ENCODE measurements around the gene GAPDH.

The GAPDH gene

GRCh38 chr12:6554168-6555017, 20.1 kb downstream of the GAPDH start (continued):
- no peak for TF ChIP-seq HIC1 (tag by site-specific recombination; IDR thresholded peaks at IDR 0.05)
- no peak for TF ChIP-seq ZFP41 (tag by site-specific recombination; IDR thresholded peaks at IDR 0.05; ENCODE audit: borderline replicate concordance)
- TF ChIP-seq PRDM2 (tag by site-specific recombination; IDR thresholded peaks at IDR 0.05; ENCODE audit: borderline replicate concordance) = no peak
- peak; percentile 64; the same call in 1 of the 2 replicates for TF ChIP-seq ZXDB (tag by site-specific recombination; IDR thresholded peaks at IDR 0.05)
- TF ChIP-seq ZNF2 (tag by site-specific recombination; IDR thresholded peaks at IDR 0.05) = no peak
- no peak for TF ChIP-seq ZNF785 (tag by site-specific recombination; IDR thresholded peaks at IDR 0.05)
- no peak for TF ChIP-seq ZNF621 (tag by site-specific recombination; IDR thresholded peaks at IDR 0.05)
- no peak for TF ChIP-seq ZNF514 (tag by site-specific recombination; IDR thresholded peaks at IDR 0.05)
- TF ChIP-seq ZNF155 (tag by site-specific recombination; IDR thresholded peaks at IDR 0.05) = no peak
- TF ChIP-seq ZBTB1 (tag by site-specific recombination; IDR thresholded peaks at IDR 0.05) = no peak
- TF ChIP-seq ZFP37 (tag by site-specific recombination; IDR thresholded peaks at IDR 0.05) = peak; percentile 35; the same call in 1 of the 2 replicates
- peak; percentile 78 for TF ChIP-seq ZNF76 (tag by site-specific recombination; IDR thresholded peaks at IDR 0.05; ENCODE audit: borderline replicate concordance, low read depth)
- TF ChIP-seq ZBTB49 (tag by site-specific recombination; IDR thresholded peaks at IDR 0.05; ENCODE audit: low read depth) = no peak
- TF ChIP-seq ZNF610 (tag by site-specific recombination; IDR thresholded peaks at IDR 0.05; ENCODE audit: borderline replicate concordance) = peak; percentile 87; the same call in 1 of the 2 replicates
- no peak; the same call in 1 of the 2 replicates for TF ChIP-seq KLF9 (tag by site-specific recombination; IDR thresholded peaks at IDR 0.05; ENCODE audit: low read depth)
- TF ChIP-seq GLIS2 (tag by site-specific recombination; IDR thresholded peaks at IDR 0.05) = peak; percentile 67; the same call in 1 of the 2 replicates
- TF ChIP-seq ZNF138 (tag by site-specific recombination; IDR thresholded peaks at IDR 0.05; ENCODE audit: borderline replicate concordance) = no peak
- TF ChIP-seq ZNF776 (tag by site-specific recombination; IDR thresholded peaks at IDR 0.05; ENCODE audit: borderline replicate concordance) = no peak
- TF ChIP-seq ZNF239 (tag by site-specific recombination; IDR thresholded peaks at IDR 0.05) = no peak
- TF ChIP-seq ZNF629 (tag by site-specific recombination; IDR thresholded peaks at IDR 0.05) = peak; percentile 29; the same call in 1 of the 2 replicates
- TF ChIP-seq KLF8 (tag by site-specific recombination; IDR thresholded peaks at IDR 0.05) = peak; percentile 38; the same call in 1 of the 2 replicates
- no peak for TF ChIP-seq ZNF521 (tag by site-specific recombination; IDR thresholded peaks at IDR 0.05)
- TF ChIP-seq ZNF335 (tag by site-specific recombination; conservative IDR thresholded peaks at IDR 0.05) = peak; percentile 100
- no peak for TF ChIP-seq ATF2 (tag by site-specific recombination; IDR thresholded peaks at IDR 0.05; ENCODE audit: low read depth)
- TF ChIP-seq ZNF266 (tag by site-specific recombination; IDR thresholded peaks at IDR 0.05; ENCODE audit: low read depth) = no peak
- peak; percentile 98 for TF ChIP-seq PRDM1 (tag by site-specific recombination; IDR thresholded peaks at IDR 0.05)
